Endothelial cell of umbilical vein (primary cell): Measurements from ENCODE around the gene DGKD. TPM values are rescaled to one million over a fixed set of nuclear protein-coding genes. Genes with fewer than 3 reads are reported as not detected.

Experiments
- BruUV-seq: library from RNA; stranded (reverse); fragments of 400-500 nt; replicated peaks from 2 replicates; lab custom pipeline; 2021; lab: Mats Ljungman, UMichigan
- CTCF ChIA-PET: fragments of 300-600, 350-600 bp; sonication (Branson Sonifier 250); formaldehyde crosslinking; loops from one replicate; lab custom pipeline; 2021; ENCODE audit warnings: antibody characterized with exemption, inconsistent platforms; lab: Charles Lee
- POLR2A ChIA-PET: fragments of 300-600, 350-600 bp; sonication (Branson Sonifier 250); formaldehyde crosslinking; loops from one replicate; lab custom pipeline; 2021; ENCODE audit warnings: antibody characterized with exemption, inconsistent platforms; lab: Charles Lee
- DNase-seq: peaks from one replicate; pipeline ENCODE4 v3.0.0-alpha.2; 2011; ENCODE audit warnings: low read depth, low spot score
- FAIRE-seq: peaks from 2 replicates; lab custom pipeline; 2011; peaks lifted over from hg19 to GRCh38; lab: Jason Lieb, UNC
- H2AFZ ChIP-seq: 2 replicates; pipeline ENCODE4 v1.6.0; 2012; ENCODE audit warnings: low read depth, low read length, control low read depth, inconsistent platforms
- H3K27ac ChIP-seq: 2 replicates; pipeline ENCODE4 v1.5.1; 2011; ENCODE audit warnings: low read depth, mild to moderate bottlenecking, control low read depth, low read length, moderate library complexity; ENCODE audit not compliant: insufficient read depth
- H3K27me3 ChIP-seq, 2 experiments: 2 replicates each; pipeline versions ENCODE4 v1.6.0 to v1.6.1; 2011; ENCODE audit warnings: low read length in 2 of 2, mixed read lengths in 1 of 2; ENCODE audit not compliant: control insufficient read depth in 2 of 2, insufficient read depth in 2 of 2
- H3K36me3 ChIP-seq, 2 experiments: 2 replicates in 1 of 2; 3 replicates in 1 of 2; pipeline ENCODE4 v1.5.1; 2011; ENCODE audit warnings: low read length in 2 of 2, mild to moderate bottlenecking in 1 of 2, moderate library complexity in 1 of 2; ENCODE audit not compliant: control insufficient read depth in 2 of 2, insufficient read depth in 2 of 2; ENCODE audit errors: extremely low read depth in 1 of 2
- H3K4me1 ChIP-seq: 3 replicates; pipeline ENCODE4 v1.5.1; 2011; ENCODE audit warnings: mild to moderate bottlenecking, low read length; ENCODE audit not compliant: control insufficient read depth, insufficient read depth; ENCODE audit errors: extremely low read depth
- H3K4me2 ChIP-seq: 2 replicates; pipeline ENCODE4 v1.6.1; 2011; ENCODE audit warnings: low read length, control low read depth, mixed read lengths; ENCODE audit not compliant: insufficient read depth
- H3K4me3 ChIP-seq, 3 experiments: fragments of 200-600 bp in 1 of 3; sonication (generic), shearing (Covaris generic) in 1 of 3; replicated peaks in 1 of 3; 2 replicates each; pipeline ENCODE4 v1.5.1; 2011 to 2016; ENCODE audit warnings: control low read depth in 3 of 3, low read length in 3 of 3, mild to moderate bottlenecking in 2 of 3, inconsistent platforms in 1 of 3, low read depth in 1 of 3, moderate library complexity in 1 of 3; ENCODE audit not compliant: insufficient read depth in 1 of 3
- H3K79me2 ChIP-seq: 2 replicates; pipeline ENCODE4 v1.6.0; 2012; ENCODE audit warnings: low read length, inconsistent platforms; ENCODE audit not compliant: control insufficient read depth, insufficient read depth
- H3K9ac ChIP-seq: replicated peaks from 2 replicates; pipeline ENCODE3; 2011; ENCODE audit warnings: low read length, control low read depth; ENCODE audit not compliant: insufficient read depth; ENCODE audit errors: extremely low read depth
- H3K9me1 ChIP-seq: replicated peaks from 3 replicates; pipeline ENCODE4 v1.6.0; 2011; ENCODE audit warnings: mild to moderate bottlenecking, low read length; ENCODE audit not compliant: control insufficient read depth, insufficient read depth; ENCODE audit errors: extremely low read depth
- H3K9me3 ChIP-seq: replicated peaks from 2 replicates; pipeline ENCODE4 v1.5.1; 2012; ENCODE audit warnings: low read length, inconsistent platforms; ENCODE audit not compliant: control insufficient read depth, insufficient read depth
- H4K20me1 ChIP-seq: replicated peaks from 2 replicates; pipeline ENCODE3; 2011; ENCODE audit warnings: mild to moderate bottlenecking, low read length; ENCODE audit not compliant: control insufficient read depth, insufficient read depth; ENCODE audit errors: extremely low read depth
- EZH2 ChIP-seq: IDR thresholded peaks from 2 replicates; pipeline ENCODE4 v1.6.1; 2012; ENCODE audit warnings: borderline replicate concordance, low read depth, mild to moderate bottlenecking, moderate library complexity, low read length, inconsistent platforms; ENCODE audit not compliant: severe bottlenecking
- FOS ChIP-seq: IDR thresholded peaks from 2 replicates; pipeline ENCODE4 v1.6.1; 2011; ENCODE audit warnings: mild to moderate bottlenecking, low read length, moderate library complexity, borderline replicate concordance; ENCODE audit not compliant: insufficient read depth
- GATA2 ChIP-seq: IDR thresholded peaks from 2 replicates; pipeline ENCODE4 v1.7.0; 2011; ENCODE audit warnings: low read depth, mild to moderate bottlenecking, moderate library complexity, mixed read lengths, low read length; ENCODE audit not compliant: insufficient read length, insufficient read depth
- JUN ChIP-seq: IDR thresholded peaks from 2 replicates; pipeline ENCODE4 v1.6.1; 2011; ENCODE audit warnings: borderline replicate concordance, low read depth; ENCODE audit not compliant: insufficient read length, insufficient read depth
- MYC ChIP-seq: IDR thresholded peaks from one replicate; pipeline ENCODE4 v1.6.1; 2011; ENCODE audit warnings: mild to moderate bottlenecking, low read depth, low read length
- POLR2A ChIP-seq: IDR thresholded peaks from 2 replicates; pipeline ENCODE4 v1.6.1; 2012; ENCODE audit warnings: low read depth, mild to moderate bottlenecking, control low read depth, low read length
- POLR2AphosphoS5 ChIP-seq: IDR thresholded peaks from 2 replicates; pipeline ENCODE4 v1.6.1; 2012; ENCODE audit warnings: low read depth, mild to moderate bottlenecking, control low read depth, low read length, moderate library complexity; ENCODE audit not compliant: insufficient read depth
- dilution Hi-C: fragments of 300-500 bp; cut with MboI; formaldehyde crosslinking; loops from one replicate; pipeline ENCODE4 v1.15.0; 2019; ENCODE audit warnings: low sequenced_read_pairs; ENCODE audit not compliant: extremely low pct_ligation_motif_present
- intact Hi-C: fragments of 100-400 bp; cut with micrococcal nuclease; formaldehyde crosslinking; loops from one replicate; pipeline ENCODE4 v1.10.0; 2022
- polyA plus RNA-seq, 4 experiments: library from polyadenylated mRNA; depleted of rRNA in 3 of 4; stranded (reverse) in 3 of 4; unstranded in 1 of 4; fragments of >200 nt; gene quantifications; 2 replicates each; pipeline versions ENCODE4 v1.2.1 to v1.2.3, GENCODE V29; 2011 to 2012; ENCODE audit warnings: missing spikeins in 1 of 4
- total RNA-seq: library from RNA; stranded (reverse); gene quantifications from 2 replicates; pipeline ENCODE4 v1.2.3, GENCODE V29; 2021
- TF ChIP-seq, protein P1 (sequence below), 2 donors: IDR thresholded peaks; 1 replicate in 1 of 2; 2 replicates in 1 of 2; pipeline ENCODE4 v1.5.1; 2011; ENCODE audit warnings: low read length in 2 of 2, mild to moderate bottlenecking in 2 of 2, moderate library complexity in 2 of 2, control low read depth in 1 of 2, inconsistent platforms in 1 of 2, low read depth in 1 of 2; ENCODE audit not compliant: insufficient read depth in 1 of 2; ENCODE audit errors: extremely low read depth in 1 of 2
- TF ChIP-seq, protein P2 (sequence below): IDR thresholded peaks from 2 replicates; pipeline ENCODE4 v1.6.1; 2011; ENCODE audit not compliant: insufficient read depth, insufficient read length

The DGKD gene
- total and polyA plus RNA-seq, 2 donors (not counting 3 experiments of a cell fraction or from before 2014, with no cell fraction given), result 10.8 to 36.6 TPM

DNA sequence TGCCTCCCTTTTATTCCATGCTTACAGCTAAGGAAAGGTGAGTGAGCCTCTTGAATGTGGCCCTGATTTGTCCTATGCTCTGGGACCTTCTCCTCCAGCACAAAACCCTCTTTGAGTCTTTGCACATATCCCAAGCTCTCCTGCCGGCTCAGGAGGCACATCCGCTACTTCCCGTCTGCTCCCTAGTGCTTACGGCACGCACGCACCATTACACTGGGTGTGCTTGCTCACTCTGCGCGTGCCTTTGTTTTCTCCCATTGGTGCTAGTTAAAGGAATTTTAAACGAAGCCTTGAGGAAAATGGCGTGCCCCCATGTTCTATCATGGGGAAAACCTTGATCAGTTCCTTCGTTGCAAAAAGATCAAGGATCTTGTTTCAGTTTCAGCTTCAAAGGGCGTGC lies 7.9 kb upstream of the DGKD start:
- ChIA-PET CTCF (interaction anchor here (1.1 to 2.0 kb wide), 4 partner anchors 12 to 98 kb away, joined by 3 to 7 read pairs (median 6); no protein-coding TSS in a partner anchor), POLR2A (no interaction called here)

More for the DNA sequence above, 7.9 kb upstream of the DGKD start:
- no peak overlapping the region for H3K9ac ChIP-seq
- BruUV-seq, result no TSS peak
- FAIRE-seq (no peak), DNase-seq (no peak)
- no peak overlapping the region for H3K27ac ChIP-seq
- no peak overlapping the region for H3K4me3 ChIP-seq
- no peak overlapping the region for H2AFZ ChIP-seq
- dilution Hi-C loops (no loop called here), intact Hi-C loops (no loop called here)
- TF ChIP-seq EZH2 (no peak), FOS (no peak), MYC (no peak), POLR2AphosphoS5 (no peak), POLR2A (no peak), JUN (no peak), GATA2 (no peak)
- TF ChIP-seq, protein P1, sequence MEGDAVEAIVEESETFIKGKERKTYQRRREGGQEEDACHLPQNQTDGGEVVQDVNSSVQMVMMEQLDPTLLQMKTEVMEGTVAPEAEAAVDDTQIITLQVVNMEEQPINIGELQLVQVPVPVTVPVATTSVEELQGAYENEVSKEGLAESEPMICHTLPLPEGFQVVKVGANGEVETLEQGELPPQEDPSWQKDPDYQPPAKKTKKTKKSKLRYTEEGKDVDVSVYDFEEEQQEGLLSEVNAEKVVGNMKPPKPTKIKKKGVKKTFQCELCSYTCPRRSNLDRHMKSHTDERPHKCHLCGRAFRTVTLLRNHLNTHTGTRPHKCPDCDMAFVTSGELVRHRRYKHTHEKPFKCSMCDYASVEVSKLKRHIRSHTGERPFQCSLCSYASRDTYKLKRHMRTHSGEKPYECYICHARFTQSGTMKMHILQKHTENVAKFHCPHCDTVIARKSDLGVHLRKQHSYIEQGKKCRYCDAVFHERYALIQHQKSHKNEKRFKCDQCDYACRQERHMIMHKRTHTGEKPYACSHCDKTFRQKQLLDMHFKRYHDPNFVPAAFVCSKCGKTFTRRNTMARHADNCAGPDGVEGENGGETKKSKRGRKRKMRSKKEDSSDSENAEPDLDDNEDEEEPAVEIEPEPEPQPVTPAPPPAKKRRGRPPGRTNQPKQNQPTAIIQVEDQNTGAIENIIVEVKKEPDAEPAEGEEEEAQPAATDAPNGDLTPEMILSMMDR (IDR thresholded peaks at IDR 0.05; ENCODE audit: extremely low read depth in 1 of 2, insufficient read depth in 1 of 2, low read depth in 1 of 2, low read length in 2 of 2), result no peak
- TF ChIP-seq, protein P2, sequence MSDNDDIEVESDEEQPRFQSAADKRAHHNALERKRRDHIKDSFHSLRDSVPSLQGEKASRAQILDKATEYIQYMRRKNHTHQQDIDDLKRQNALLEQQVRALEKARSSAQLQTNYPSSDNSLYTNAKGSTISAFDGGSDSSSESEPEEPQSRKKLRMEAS, result no peak
- no peaks in the 10 kb centered on the region for H3K9me1 ChIP-seq
- peaks cover 0 to 3% of the 10 kb centered on the region in 2 experiments for H3K27me3 ChIP-seq
- H3K79me2 ChIP-seq, result no peaks in the 10 kb centered on the region
- H3K4me1 ChIP-seq, result peaks cover 10% of the 10 kb centered on the region
- no peak overlapping the region for H3K4me2 ChIP-seq
- no peaks in the 10 kb centered on the region for H3K36me3 ChIP-seq
- no peaks in the 10 kb centered on the region for H4K20me1 ChIP-seq
- H3K9me3 ChIP-seq, result no peaks in the 10 kb centered on the region
